ENCODE data around the gene KCNK3. TPM values are rescaled to one million over a fixed set of nuclear protein-coding genes. Genes with fewer than 3 reads are reported as not detected.

The KCNK3 gene
- total RNA-seq, 2 donors from 2014 or later, result 10.5 to 20.5 TPM

- no peaks in the 10 kb centered on the region for H3K36me3 ChIP-seq (replicated peaks in 1 of 2; ENCODE audit: insufficient read depth in 1 of 2, low read depth in 2 of 2)
- no peaks in the 10 kb centered on the region for H3K9me3 ChIP-seq
- intact Hi-C loops (cut with DNase I), result no loop called here
- DNase-seq, result no peak
- H3K4me3 ChIP-seq, result no peak overlapping the region
- 71 to 74% methylated on average over 3 of the region's 3 CpGs for WGBS, 2 donors
- TF ChIP-seq CTCF (IDR thresholded peaks at IDR 0.05) (no peak), POLR2A (IDR thresholded peaks at IDR 0.05) (no peak)
- H3K27ac ChIP-seq, result no peak overlapping the region
- H3K27me3 ChIP-seq, result no peaks in the 10 kb centered on the region
- ATAC-seq, result no peak
- H3K4me1 ChIP-seq, result no peaks in the 10 kb centered on the region
Measured at GRCh38 chr2:26752656-26753055, 60.1 kb downstream of the KCNK3 start.

GRCh38 chr2:26754539-26754938 lies 62.0 kb downstream of the KCNK3 start:
- Histone ChIP-seq H3K36me3 (replicated peaks in 1 of 2; ENCODE audit: insufficient read depth in 1 of 2, low read depth in 2 of 2) (no peaks in the 10 kb centered on the region), H3K9me3 (no peaks in the 10 kb centered on the region), H3K4me3 (no peak overlapping the region), H3K4me1 (peaks cover 4% of the 10 kb centered on the region), H3K27me3 (no peaks in the 10 kb centered on the region), H3K27ac (no peak overlapping the region)
- TF ChIP-seq POLR2A (IDR thresholded peaks at IDR 0.05) (no peak), CTCF (IDR thresholded peaks at IDR 0.05) (no peak)
- intact Hi-C loops (cut with DNase I), result no loop called here
- ATAC-seq, result no peak
- WGBS, 2 donors, result 87 to 89% methylated on average over 4 of the region's 4 CpGs
- DNase-seq, result no peak

GRCh38 chr2:26754972-26755670 lies 62.6 kb downstream of the KCNK3 start:
- no peak for ATAC-seq
- TF ChIP-seq CTCF (IDR thresholded peaks at IDR 0.05) (no peak), POLR2A (IDR thresholded peaks at IDR 0.05) (no peak)
- Histone ChIP-seq H3K27ac (no peak overlapping the region), H3K27me3 (no peaks in the 10 kb centered on the region), H3K9me3 (no peaks in the 10 kb centered on the region), H3K4me3 (no peak overlapping the region), H3K4me1 (peaks cover 4% of the 10 kb centered on the region), H3K36me3 (replicated peaks in 1 of 2; ENCODE audit: insufficient read depth in 1 of 2, low read depth in 2 of 2) (no peaks in the 10 kb centered on the region)
- intact Hi-C loops (cut with DNase I), result no loop called here
- WGBS, 2 donors, result 70 to 84% methylated on average over 4 of the region's 4 CpGs
- DNase-seq, result no peak

- no peaks in the 10 kb centered on the region for H3K36me3 ChIP-seq (replicated peaks in 1 of 2; ENCODE audit: insufficient read depth in 1 of 2, low read depth in 2 of 2)
- no peaks in the 10 kb centered on the region for H3K27me3 ChIP-seq
- H3K4me3 ChIP-seq, result no peak overlapping the region
- no peaks in the 10 kb centered on the region for H3K9me3 ChIP-seq
- TF ChIP-seq CTCF (IDR thresholded peaks at IDR 0.05) (no peak), POLR2A (IDR thresholded peaks at IDR 0.05) (no peak)
- ATAC-seq, result no peak
- intact Hi-C loops (cut with DNase I), result no loop called here
- peaks cover 4% of the 10 kb centered on the region for H3K4me1 ChIP-seq
- no peak overlapping the region for H3K27ac ChIP-seq
- 72 to 85% methylated on average over 5 of the region's 5 CpGs for WGBS, 2 donors
- DNase-seq, result no peak
Measured at GRCh38 chr2:26756337-26756736, 63.8 kb downstream of the KCNK3 start.

All from body of pancreas (tissue), 4 donors.